ENCODE results near the gene LGALS7.
"Not testable (repeated sequence)": the region's sequence is repeated elsewhere in the genome, so short reads cannot be mapped to it uniquely, and the experiment has no call there.

The LGALS7 gene

DNA sequence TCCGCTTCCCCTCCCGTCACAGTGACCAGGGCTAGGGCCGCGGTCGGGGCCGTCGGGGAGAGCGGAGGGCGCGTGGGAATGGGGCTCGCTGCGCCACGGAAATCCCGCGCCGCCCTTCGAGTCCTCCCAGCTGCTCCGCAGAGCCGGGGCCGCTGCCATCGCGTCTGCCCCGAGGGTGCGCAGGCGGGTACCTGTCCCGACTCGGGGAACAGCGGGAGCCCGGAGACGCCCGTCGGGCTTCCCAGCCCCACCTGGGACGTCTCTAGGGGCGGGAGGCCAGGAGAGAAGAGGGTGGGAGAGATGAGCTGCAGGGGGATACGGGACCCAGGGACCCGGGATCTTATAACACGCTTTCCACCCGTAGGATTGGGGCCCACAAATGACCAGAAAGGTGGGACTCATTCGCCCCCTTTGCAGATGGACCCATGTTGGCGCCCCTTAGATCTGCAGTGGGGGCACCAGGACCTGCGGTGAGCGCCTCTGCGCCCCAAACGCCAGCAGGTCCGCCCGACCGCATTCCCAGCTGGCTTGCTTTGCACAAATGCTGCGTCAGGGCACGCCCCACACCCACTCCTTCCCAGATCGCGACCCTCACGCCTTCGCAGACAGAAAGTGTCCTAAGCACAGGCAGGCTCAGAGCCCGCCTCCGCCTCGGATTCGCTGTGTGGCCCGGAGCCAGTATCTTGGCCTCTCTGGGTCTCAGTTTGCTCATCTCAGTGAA is 2.9 kb downstream of the LGALS7 start:
- not testable (repeated sequence) for H3K4me3 ChIP-seq (ENCODE audit: low read length, poor library complexity, severe bottlenecking); H3K27me3 ChIP-seq (ENCODE audit: insufficient read depth, low read length, poor library complexity, severe bottlenecking); H3K4me2 ChIP-seq (ENCODE audit: low read depth, low read length, poor library complexity, severe bottlenecking); H3K79me2 ChIP-seq (ENCODE audit: insufficient read depth, low read length); H3K9me3 ChIP-seq (ENCODE audit: insufficient read depth, low read depth, low read length); H3K4me1 ChIP-seq (ENCODE audit: insufficient read depth, low read length, poor library complexity, severe bottlenecking); H3F3A ChIP-seq (ENCODE audit: low read depth); H3K9ac ChIP-seq (ENCODE audit: low read depth, low read length, poor library complexity, severe bottlenecking); H3K36me3 ChIP-seq (ENCODE audit: insufficient read depth, low read length); H2AFZ ChIP-seq (ENCODE audit: low read length); H4K20me1 ChIP-seq (ENCODE audit: insufficient read depth, low read length, poor library complexity, severe bottlenecking); H3K9me2 ChIP-seq (replicated peaks; ENCODE audit: low read depth, low read length)

DNA sequence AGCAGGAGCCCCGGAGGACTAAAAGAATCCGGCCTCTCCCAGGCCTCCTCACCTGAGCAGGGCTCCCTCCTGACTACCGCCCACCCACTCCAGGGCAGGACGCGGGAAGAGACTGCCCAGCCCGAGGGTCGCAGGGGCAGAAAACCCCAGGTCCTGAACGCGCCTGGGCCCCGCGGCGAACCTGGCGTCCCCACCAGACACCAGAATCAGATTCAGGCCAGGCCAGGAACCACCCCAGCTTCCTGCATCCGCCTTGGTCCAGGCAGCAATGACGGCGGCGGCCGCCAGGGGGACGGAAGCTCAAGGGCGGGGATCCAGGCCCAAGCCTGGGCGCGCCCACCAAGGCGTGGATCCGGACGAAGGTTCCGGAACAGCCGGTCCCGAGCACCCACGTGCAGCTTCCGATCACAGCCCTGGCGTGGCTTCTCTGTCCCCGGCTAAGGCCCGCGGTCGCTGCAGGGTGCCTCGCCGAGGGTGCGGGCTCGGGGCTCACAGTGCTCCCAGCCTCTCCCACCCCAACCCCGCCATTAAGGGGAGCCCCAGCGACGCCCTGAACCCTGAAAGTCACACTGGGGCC is 3.6 kb downstream of the LGALS7 start:
- no peaks in the 10 kb centered on the region for H3K27me3 ChIP-seq (ENCODE audit: insufficient read depth, low read length, poor library complexity, severe bottlenecking)
- no peak overlapping the region; the same call in 1 of the 2 replicates for H2AFZ ChIP-seq (ENCODE audit: low read length)
- H3K4me2 ChIP-seq (ENCODE audit: low read depth, low read length, poor library complexity, severe bottlenecking) = no peak overlapping the region
- H3K4me3 ChIP-seq (ENCODE audit: low read length, poor library complexity, severe bottlenecking) = no peak overlapping the region
- H3K9ac ChIP-seq (ENCODE audit: low read depth, low read length, poor library complexity, severe bottlenecking) = no peak overlapping the region
- H3K9me2 ChIP-seq (replicated peaks; ENCODE audit: low read depth, low read length) = no peaks in the 10 kb centered on the region
- H3K9me3 ChIP-seq (ENCODE audit: insufficient read depth, low read depth, low read length) = no peaks in the 10 kb centered on the region
- no peaks in the 10 kb centered on the region for H3K36me3 ChIP-seq (ENCODE audit: insufficient read depth, low read length)
- no peaks in the 10 kb centered on the region for H4K20me1 ChIP-seq (ENCODE audit: insufficient read depth, low read length, poor library complexity, severe bottlenecking)
- TF ChIP-seq, protein P1, sequence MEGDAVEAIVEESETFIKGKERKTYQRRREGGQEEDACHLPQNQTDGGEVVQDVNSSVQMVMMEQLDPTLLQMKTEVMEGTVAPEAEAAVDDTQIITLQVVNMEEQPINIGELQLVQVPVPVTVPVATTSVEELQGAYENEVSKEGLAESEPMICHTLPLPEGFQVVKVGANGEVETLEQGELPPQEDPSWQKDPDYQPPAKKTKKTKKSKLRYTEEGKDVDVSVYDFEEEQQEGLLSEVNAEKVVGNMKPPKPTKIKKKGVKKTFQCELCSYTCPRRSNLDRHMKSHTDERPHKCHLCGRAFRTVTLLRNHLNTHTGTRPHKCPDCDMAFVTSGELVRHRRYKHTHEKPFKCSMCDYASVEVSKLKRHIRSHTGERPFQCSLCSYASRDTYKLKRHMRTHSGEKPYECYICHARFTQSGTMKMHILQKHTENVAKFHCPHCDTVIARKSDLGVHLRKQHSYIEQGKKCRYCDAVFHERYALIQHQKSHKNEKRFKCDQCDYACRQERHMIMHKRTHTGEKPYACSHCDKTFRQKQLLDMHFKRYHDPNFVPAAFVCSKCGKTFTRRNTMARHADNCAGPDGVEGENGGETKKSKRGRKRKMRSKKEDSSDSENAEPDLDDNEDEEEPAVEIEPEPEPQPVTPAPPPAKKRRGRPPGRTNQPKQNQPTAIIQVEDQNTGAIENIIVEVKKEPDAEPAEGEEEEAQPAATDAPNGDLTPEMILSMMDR (conservative IDR thresholded peaks at IDR 0.05; ENCODE audit: low read length) = peak; percentile 45
- TF ChIP-seq EZH2phosphoT487 (IDR thresholded peaks at IDR 0.05; ENCODE audit: borderline replicate concordance) = no peak
- H3F3A ChIP-seq (ENCODE audit: low read depth) = no peaks in the 10 kb centered on the region
- H3K79me2 ChIP-seq (ENCODE audit: insufficient read depth, low read length) = no peaks in the 10 kb centered on the region
- no peaks in the 10 kb centered on the region for H3K4me1 ChIP-seq (ENCODE audit: insufficient read depth, low read length, poor library complexity, severe bottlenecking)

DNA sequence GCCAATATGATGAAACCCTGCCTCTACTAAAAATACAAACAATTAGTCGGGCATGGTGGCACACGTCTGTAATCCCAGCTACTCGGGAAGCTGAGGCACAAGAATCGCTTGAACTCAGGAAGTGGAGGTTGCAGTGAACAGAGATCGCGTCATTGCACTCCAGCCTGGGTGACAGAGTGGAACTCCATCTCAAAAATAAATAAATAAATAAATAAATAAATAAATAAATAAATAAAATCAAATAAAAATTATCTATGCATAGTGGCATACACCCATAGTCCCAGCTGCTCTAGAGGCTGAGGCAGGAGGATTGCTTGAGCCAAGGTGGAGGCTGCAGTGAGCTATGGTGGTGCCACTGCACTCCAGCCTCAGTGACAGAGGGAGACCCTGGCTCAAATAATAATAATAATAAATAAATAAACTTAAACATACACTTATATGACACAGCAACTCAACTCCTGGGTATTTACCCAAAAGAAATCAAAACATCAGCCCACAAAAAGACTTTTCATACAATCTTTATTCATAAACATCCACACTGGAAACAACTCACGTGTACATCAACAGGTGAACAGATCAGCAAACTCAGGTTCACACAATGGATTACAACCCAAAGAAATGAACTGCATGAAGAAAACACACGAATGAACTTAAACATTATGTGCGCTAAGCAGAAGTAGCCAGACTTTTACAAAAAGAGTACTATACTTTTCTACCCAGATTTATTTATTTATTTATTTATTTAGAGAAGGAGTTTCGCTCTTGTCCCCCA is 6.9 kb downstream of the LGALS7 start:
- no peaks in the 10 kb centered on the region for H3K9me2 ChIP-seq (replicated peaks; ENCODE audit: low read depth, low read length)
- TF ChIP-seq, protein P1 (conservative IDR thresholded peaks at IDR 0.05; ENCODE audit: low read length) = no peak
- no peak for TF ChIP-seq EZH2phosphoT487 (IDR thresholded peaks at IDR 0.05; ENCODE audit: borderline replicate concordance)
- no peak overlapping the region for H3K9ac ChIP-seq (ENCODE audit: low read depth, low read length, poor library complexity, severe bottlenecking)
- H3K4me2 ChIP-seq (ENCODE audit: low read depth, low read length, poor library complexity, severe bottlenecking) = no peak overlapping the region
- H3K4me1 ChIP-seq (ENCODE audit: insufficient read depth, low read length, poor library complexity, severe bottlenecking) = no peaks in the 10 kb centered on the region
- H3K4me3 ChIP-seq (ENCODE audit: low read length, poor library complexity, severe bottlenecking) = no peak overlapping the region
- H3K9me3 ChIP-seq (ENCODE audit: insufficient read depth, low read depth, low read length) = no peaks in the 10 kb centered on the region
- H3F3A ChIP-seq (ENCODE audit: low read depth) = no peaks in the 10 kb centered on the region
- no peaks in the 10 kb centered on the region for H3K36me3 ChIP-seq (ENCODE audit: insufficient read depth, low read length)
- no peaks in the 10 kb centered on the region for H3K27me3 ChIP-seq (ENCODE audit: insufficient read depth, low read length, poor library complexity, severe bottlenecking)
- H4K20me1 ChIP-seq (ENCODE audit: insufficient read depth, low read length, poor library complexity, severe bottlenecking) = no peaks in the 10 kb centered on the region
- no peak overlapping the region for H2AFZ ChIP-seq (ENCODE audit: low read length)
- H3K79me2 ChIP-seq (ENCODE audit: insufficient read depth, low read length) = no peaks in the 10 kb centered on the region

Data from Loucy (cell line).